WERI-Rb-1 (cell line): ENCODE results near the gene ACAA2.
"Not testable (repeated sequence)": the region's sequence is repeated elsewhere in the genome, so short reads cannot be mapped to it uniquely, and the experiment has no call there.

Source experiments
- DNase-seq: peaks from one replicate; pipeline ENCODE4 v3.0.0-alpha.2; 2020
- H3K27ac ChIP-seq: fragments of 250-450 bp; sonication (Bioruptor Pico); 2 replicates; pipeline ENCODE4 v1.5.1; 2020; ENCODE audit warnings: mild to moderate bottlenecking, moderate library complexity
- H3K27me3 ChIP-seq: fragments of 250-450 bp; sonication (Bioruptor Pico); 2 replicates; pipeline ENCODE4 v1.5.1; 2021; ENCODE audit warnings: mild to moderate bottlenecking, low read depth, moderate library complexity; ENCODE audit not compliant: insufficient read depth, severe bottlenecking
- H3K36me3 ChIP-seq: fragments of 250-450 bp; sonication (Bioruptor Pico); 2 replicates; pipeline ENCODE4 v1.5.1; 2020; ENCODE audit warnings: mild to moderate bottlenecking, moderate library complexity
- H3K4me3 ChIP-seq: 2 replicates; pipeline ENCODE4 v1.5.1; 2011; ENCODE audit warnings: low read depth, mild to moderate bottlenecking, control low read depth, low read length
- H3K9me3 ChIP-seq: fragments of 250-450 bp; sonication (Bioruptor Pico); 2 replicates; pipeline ENCODE4 v1.5.1; 2021; ENCODE audit warnings: mild to moderate bottlenecking, moderate library complexity; ENCODE audit not compliant: severe bottlenecking
- TF ChIP-seq, protein P1 (sequence below): IDR thresholded peaks from 2 replicates; pipeline ENCODE4 v1.5.1; 2011; ENCODE audit warnings: low read depth, mild to moderate bottlenecking, control low read depth, inconsistent platforms, low read length

ACAA2 gene

GRCh38 chr18:49804096-49804495 is 9.2 kb downstream of the ACAA2 start:
- peaks cover 7% of the 10 kb centered on the region for H3K36me3 ChIP-seq
- TF ChIP-seq, protein P1, sequence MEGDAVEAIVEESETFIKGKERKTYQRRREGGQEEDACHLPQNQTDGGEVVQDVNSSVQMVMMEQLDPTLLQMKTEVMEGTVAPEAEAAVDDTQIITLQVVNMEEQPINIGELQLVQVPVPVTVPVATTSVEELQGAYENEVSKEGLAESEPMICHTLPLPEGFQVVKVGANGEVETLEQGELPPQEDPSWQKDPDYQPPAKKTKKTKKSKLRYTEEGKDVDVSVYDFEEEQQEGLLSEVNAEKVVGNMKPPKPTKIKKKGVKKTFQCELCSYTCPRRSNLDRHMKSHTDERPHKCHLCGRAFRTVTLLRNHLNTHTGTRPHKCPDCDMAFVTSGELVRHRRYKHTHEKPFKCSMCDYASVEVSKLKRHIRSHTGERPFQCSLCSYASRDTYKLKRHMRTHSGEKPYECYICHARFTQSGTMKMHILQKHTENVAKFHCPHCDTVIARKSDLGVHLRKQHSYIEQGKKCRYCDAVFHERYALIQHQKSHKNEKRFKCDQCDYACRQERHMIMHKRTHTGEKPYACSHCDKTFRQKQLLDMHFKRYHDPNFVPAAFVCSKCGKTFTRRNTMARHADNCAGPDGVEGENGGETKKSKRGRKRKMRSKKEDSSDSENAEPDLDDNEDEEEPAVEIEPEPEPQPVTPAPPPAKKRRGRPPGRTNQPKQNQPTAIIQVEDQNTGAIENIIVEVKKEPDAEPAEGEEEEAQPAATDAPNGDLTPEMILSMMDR = no peak

GRCh38 chr18:49802623-49803022 is 10.7 kb downstream of the ACAA2 start:
- TF ChIP-seq, protein P1 = no peak
- Histone ChIP-seq H3K36me3 (peaks cover 7% of the 10 kb centered on the region), H3K27ac (no peak overlapping the region), H3K4me3 (no peak overlapping the region), H3K27me3 (no peaks in the 10 kb centered on the region), H3K9me3 (no peaks in the 10 kb centered on the region)
- no peak for DNase-seq

More at GRCh38 chr18:49804096-49804495, 9.2 kb downstream of the ACAA2 start:
- no peaks in the 10 kb centered on the region for H3K27me3 ChIP-seq
- H3K4me3 ChIP-seq = no peak overlapping the region
- no peak overlapping the region for H3K27ac ChIP-seq
- no peak for DNase-seq
- peaks cover 11% of the 10 kb centered on the region for H3K9me3 ChIP-seq

GRCh38 chr18:49800491-49800890 is 12.8 kb downstream of the ACAA2 start:
- DNase-seq = peak; percentile 17
- Histone ChIP-seq H3K27ac (peak overlapping the region; percentile 30; the same call in 1 of the 2 replicates), H3K36me3 (peaks cover 18% of the 10 kb centered on the region)
- not testable (repeated sequence) for H3K27me3 ChIP-seq, H3K4me3 ChIP-seq, H3K9me3 ChIP-seq

DNA sequence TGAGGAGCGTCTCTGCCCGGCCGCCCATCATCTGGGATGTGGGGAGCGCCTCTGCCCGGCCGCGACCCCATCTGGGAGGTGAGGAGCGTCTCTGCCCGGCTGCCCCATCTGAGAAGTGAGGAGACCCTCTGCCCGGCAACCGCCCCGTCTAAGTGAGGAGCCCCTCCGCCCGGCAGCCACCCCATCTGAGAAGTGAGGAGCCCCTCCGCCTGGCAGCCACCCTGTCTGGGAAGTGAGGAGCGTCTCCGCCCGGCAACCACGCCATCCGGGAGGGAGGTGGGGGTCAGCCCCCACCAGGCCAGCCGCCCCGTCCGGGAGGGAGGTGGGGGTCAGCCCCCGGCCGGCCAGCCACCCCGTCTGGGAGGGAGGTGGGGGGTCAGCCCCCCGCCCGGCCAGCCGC is 13.5 kb downstream of the ACAA2 start:
- peaks cover 20% of the 10 kb centered on the region for H3K36me3 ChIP-seq
- not testable (repeated sequence) for H3K27ac ChIP-seq, H3K9me3 ChIP-seq

DNA sequence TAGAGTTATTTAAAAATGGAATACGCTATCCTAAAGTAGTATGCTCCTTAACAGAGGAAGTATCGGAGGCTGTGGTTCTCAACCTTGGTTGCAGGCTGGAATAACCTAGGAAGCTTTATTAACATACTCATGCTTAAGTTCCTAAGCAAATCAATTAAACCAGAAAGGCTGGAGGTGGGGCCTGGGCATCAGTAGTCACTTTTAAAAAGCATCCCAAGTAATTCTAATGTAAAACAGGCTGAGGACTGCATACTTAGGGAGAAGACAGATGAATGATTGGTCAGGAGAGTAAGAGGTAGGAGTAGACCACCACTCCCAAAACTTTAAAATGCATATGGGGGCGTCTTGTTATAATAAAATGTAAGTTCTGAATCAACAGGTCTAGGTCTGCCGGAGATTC is 15.3 kb downstream of the ACAA2 start:
- H3K4me3 ChIP-seq = no peak overlapping the region
- H3K27me3 ChIP-seq = no peaks in the 10 kb centered on the region
- H3K36me3 ChIP-seq = peaks cover 27% of the 10 kb centered on the region
- H3K27ac ChIP-seq = no peak overlapping the region
- TF ChIP-seq, protein P1 = no peak
- no peak for DNase-seq
- H3K9me3 ChIP-seq = no peaks in the 10 kb centered on the region

More for the DNA sequence above, 13.5 kb downstream of the ACAA2 start:
- DNase-seq, H3K27me3 ChIP-seq, H3K4me3 ChIP-seq: not testable (repeated sequence)

DNA sequence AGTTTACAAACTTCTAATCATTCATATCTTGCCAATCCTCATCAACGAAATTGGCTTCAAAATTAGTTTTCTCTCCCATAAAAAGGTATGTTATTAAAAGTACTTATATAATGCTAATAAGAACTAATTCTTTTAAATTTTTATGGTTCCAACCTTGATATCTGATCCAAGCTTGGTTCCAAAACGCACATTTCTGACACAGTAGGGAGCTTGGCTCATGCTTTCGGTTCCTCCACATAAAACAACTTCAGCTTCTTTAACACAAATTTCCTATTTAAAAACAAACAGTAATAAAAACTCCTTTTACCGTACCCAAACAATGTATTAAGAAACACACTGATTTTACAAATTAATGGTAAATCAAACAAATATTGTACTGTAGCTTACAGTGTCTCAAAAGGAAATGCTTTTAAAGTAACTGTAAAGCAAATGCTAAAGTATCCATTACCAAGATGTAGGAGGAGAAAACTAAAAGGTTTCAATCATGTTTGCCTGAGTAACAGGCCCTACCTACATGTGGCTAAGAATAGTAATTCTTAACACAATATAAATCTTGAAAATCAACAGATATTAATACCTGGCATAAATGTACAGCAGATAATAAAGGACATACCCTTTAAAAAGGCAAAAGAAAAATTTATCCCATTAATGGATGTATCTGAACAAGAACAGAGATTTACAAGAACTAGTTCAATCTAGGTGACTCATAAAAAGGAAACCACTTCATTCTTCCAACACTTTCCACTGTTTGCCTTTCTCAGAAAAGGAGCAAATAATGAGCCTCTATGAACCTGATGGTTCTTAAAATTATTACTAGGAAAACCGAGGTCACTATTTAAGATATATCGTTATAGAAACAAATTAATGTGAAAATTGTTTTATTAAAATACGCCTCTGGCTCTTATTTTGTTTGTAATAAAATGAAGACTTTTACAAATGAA is 17.5 kb downstream of the ACAA2 start:
- no peak for DNase-seq
- H3K9me3 ChIP-seq = no peaks in the 10 kb centered on the region
- H3K36me3 ChIP-seq = peaks cover 34% of the 10 kb centered on the region
- TF ChIP-seq, protein P1 = no peak
- no peak overlapping the region for H3K4me3 ChIP-seq
- no peak overlapping the region for H3K27ac ChIP-seq
- H3K27me3 ChIP-seq = no peaks in the 10 kb centered on the region
